Neural progenitor cell (in vitro differentiated cells): Measurements from ENCODE around the gene CIITA.

Source experiments
- CTCF ChIP-seq: fragments of 200-600 bp; sonication (generic); IDR thresholded peaks from 2 replicates; pipeline ENCODE4 v1.5.1; 2017; ENCODE audit warnings: antibody characterized with exemption, mild to moderate bottlenecking
- EZH2 ChIP-seq: fragments of 200-600 bp; sonication (generic); IDR thresholded peaks from 2 replicates; pipeline ENCODE4 v1.6.1; 2017; ENCODE audit warnings: antibody characterized with exemption, mild to moderate bottlenecking, moderate library complexity

DNA sequence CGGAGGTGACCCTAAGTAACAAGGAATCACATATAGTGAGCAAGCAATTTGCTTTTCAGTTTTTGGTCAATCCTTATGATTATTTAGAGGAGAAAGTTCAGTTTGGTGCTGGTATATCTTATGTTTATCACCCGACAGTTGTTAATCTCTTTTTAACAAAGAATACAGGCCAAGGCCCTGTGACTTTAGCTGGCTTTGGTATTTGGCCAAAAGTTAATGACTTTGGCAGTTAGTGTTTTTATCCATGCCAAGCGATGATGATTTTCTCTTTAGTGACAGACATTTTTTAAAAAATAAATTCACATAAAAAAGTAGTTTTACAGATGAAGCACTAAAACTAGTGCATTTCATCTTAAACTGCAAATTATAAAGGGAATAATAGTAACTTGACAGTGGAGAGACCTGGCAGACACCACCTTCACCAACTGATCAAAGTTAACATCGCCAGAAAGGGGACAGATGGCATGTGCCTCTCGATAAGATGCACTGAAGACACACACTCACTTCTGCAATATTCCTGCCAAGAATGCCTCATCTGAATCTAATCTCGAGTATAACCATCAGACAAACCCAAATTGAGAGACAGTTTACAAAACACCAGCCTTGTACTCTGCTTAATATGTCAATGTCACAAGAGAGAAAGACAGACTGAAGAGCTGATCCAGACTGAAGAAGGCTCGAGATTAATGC is 58.4 kb downstream of the CIITA start:
- TF ChIP-seq CTCF (no peak), EZH2 (no peak)
